Gastrocnemius medialis (tissue), 4 donors: Measurements from ENCODE around the gene ESRRG. TPM values are rescaled to one million over a fixed set of nuclear protein-coding genes. Genes with fewer than 3 reads are reported as not detected.

ENCODE experiments used
- ATAC-seq, 2 donors: fragments of 150-250 bp; one replicate each; pipeline ENCODE4 v1.9.1; 2016
- DNase-seq, 2 donors: peaks; one replicate each; pipeline ENCODE4 v3.0.0-alpha.2; 2019
- H3K27ac ChIP-seq, 4 donors: fragments of 200-600 bp; sonication (generic); 1 replicate in 1 of 4; 2 replicates in 3 of 4; pipeline ENCODE4 v1.5.1; 2016 to 2018; ENCODE audit warnings: mild to moderate bottlenecking in 2 of 4, moderate library complexity in 1 of 4
- H3K27me3 ChIP-seq, 3 donors: fragments of 200-600 bp; sonication (generic) in 2 of 3; 1 replicate in 1 of 3; 2 replicates in 2 of 3; pipeline versions ENCODE4 v1.5.1 to v1.6.0; 2016 to 2019; ENCODE audit warnings: mild to moderate bottlenecking in 1 of 3, moderate library complexity in 1 of 3
- H3K36me3 ChIP-seq, 2 donors: fragments of 200-600 bp; sonication (generic) in 1 of 2; one replicate each; pipeline ENCODE4 v1.5.1; 2017 to 2018
- H3K4me1 ChIP-seq, 2 donors: fragments of 200-600 bp; sonication (generic) in 1 of 2; one replicate each; pipeline ENCODE4 v1.5.1; 2016 to 2017; ENCODE audit warnings: mild to moderate bottlenecking in 2 of 2
- H3K4me3 ChIP-seq, 4 donors: fragments of 200-600 bp; sonication (generic) in 3 of 4; 1 replicate in 1 of 4; 2 replicates in 3 of 4; pipeline ENCODE4 v1.5.1; 2016 to 2019; ENCODE audit warnings: mild to moderate bottlenecking in 2 of 4
- H3K9me3 ChIP-seq, 3 donors: fragments of 200-600 bp; sonication (generic) in 2 of 3; 1 replicate in 1 of 3; 2 replicates in 2 of 3; pipeline ENCODE4 v1.5.1; 2016 to 2019
- CTCF ChIP-seq, 5 experiments: fragments of 450-650 bp in 3 of 5; fragments of 200-600 bp in 2 of 5; sonication (generic) in 2 of 5; IDR thresholded peaks in 4 of 5; conservative IDR thresholded peaks in 1 of 5; 1 replicate in 4 of 5; 2 replicates in 1 of 5; pipeline ENCODE4 v1.5.1; 2016 to 2019; ENCODE audit warnings: antibody characterized with exemption in 5 of 5, mild to moderate bottlenecking in 3 of 5, moderate library complexity in 3 of 5
- POLR2A ChIP-seq, 2 donors: fragments of 450-650 bp; IDR thresholded peaks; one replicate each; pipeline ENCODE4 v1.6.1; 2017; ENCODE audit warnings: antibody characterized with exemption in 2 of 2, mild to moderate bottlenecking in 2 of 2, moderate library complexity in 2 of 2
- in situ Hi-C, 4 donors: fragments of 200-750 bp; cut with MboI; loops; one replicate each; pipeline versions ENCODE4 v1.15.0 to v1.8.0; 2017; ENCODE audit warnings: low sequenced_read_pairs in 4 of 4
- intact Hi-C: fragments of 100-400 bp; cut with DNase I; formaldehyde crosslinking; loops from one replicate; pipeline ENCODE4 v1.15.1; 2023; ENCODE audit warnings: low total_unique reads
- total RNA-seq, 4 donors: library from RNA; depleted of rRNA; stranded (reverse); fragments of >200 nt; gene quantifications; one replicate each; pipeline versions ENCODE4 v1.1.0 to v1.2.3, GENCODE V29; 2016

ESRRG gene
- total RNA-seq, 4 donors from 2014 or later = 1.8 to 18.7 (median 2.4) TPM

DNA sequence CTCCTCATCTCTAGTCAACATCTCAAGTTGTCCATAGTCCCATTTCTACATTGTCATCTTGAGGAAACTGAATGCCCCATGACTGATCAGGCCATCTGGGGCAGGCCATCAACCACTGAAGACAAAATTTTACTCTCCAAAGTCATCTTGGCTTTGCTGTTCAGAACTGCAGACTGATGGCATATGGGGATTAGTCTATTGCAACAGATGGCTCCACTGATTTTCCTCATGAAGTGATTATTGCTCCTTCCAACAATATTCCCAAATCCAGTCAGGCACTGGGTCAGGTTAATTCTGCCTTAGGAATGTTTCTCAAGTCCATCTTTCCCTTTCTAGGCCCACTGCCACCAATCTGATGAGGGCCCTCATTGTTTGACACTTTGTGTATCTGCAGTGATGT is 101.7 kb downstream of the ESRRG start:
- H3K36me3 ChIP-seq = no peaks in the 10 kb centered on the region

GRCh38 chr1:216617081-216617875 is 106.0 kb downstream of the ESRRG start:
- Histone ChIP-seq H3K4me3 (no peak overlapping the region), H3K27me3 (no peaks in the 10 kb centered on the region), H3K9me3 (no peaks in the 10 kb centered on the region), H3K4me1 (peaks cover 19 to 38% of the 10 kb centered on the region in 2 donors), H3K36me3 (no peaks in the 10 kb centered on the region), H3K27ac (peak overlapping the region; percentile 66 to 84 (median 77))
- in situ Hi-C loops (no loop called here), intact Hi-C loops (loop anchor here (2.0 to 10.0 kb wide), 3 partner anchors 16 to 190 kb away; no protein-coding TSS in a partner anchor)
- no peak for DNase-seq
- peak; percentile 43 to 84 for ATAC-seq
- TF ChIP-seq POLR2A (IDR thresholded peaks at IDR 0.05) (peak in 1 of 2 donors; percentile 54), CTCF (IDR thresholded peaks at IDR 0.05 in 4 of 5, conservative IDR thresholded peaks at IDR 0.05 in 1 of 5) (no peak)

More for the DNA sequence above, 101.7 kb downstream of the ESRRG start:
- DNase-seq (no peak), ATAC-seq (no peak)
- H3K4me1 ChIP-seq = peaks cover 24 to 30% of the 10 kb centered on the region in 2 donors
- TF ChIP-seq POLR2A (IDR thresholded peaks at IDR 0.05) (no peak), CTCF (IDR thresholded peaks at IDR 0.05 in 4 of 5, conservative IDR thresholded peaks at IDR 0.05 in 1 of 5) (no peak)
- no peaks in the 10 kb centered on the region for H3K9me3 ChIP-seq
- no peak overlapping the region for H3K27ac ChIP-seq
- intact Hi-C loops (no loop called here), in situ Hi-C loops (no loop called here)
- no peak overlapping the region for H3K4me3 ChIP-seq
- H3K27me3 ChIP-seq = no peaks in the 10 kb centered on the region

- H3K27ac ChIP-seq = peak overlapping the region; percentile 66 to 84 (median 77)
- H3K9me3 ChIP-seq = no peaks in the 10 kb centered on the region
- TF ChIP-seq CTCF (IDR thresholded peaks at IDR 0.05 in 4 of 5, conservative IDR thresholded peaks at IDR 0.05 in 1 of 5) = no peak
- TF ChIP-seq POLR2A (IDR thresholded peaks at IDR 0.05) = no peak
- peak in 1 of 2 donors; percentile 20 for ATAC-seq
- in situ Hi-C loops (no loop called here), intact Hi-C loops (loop anchor here (2.0 to 10.0 kb wide), 3 partner anchors 16 to 191 kb away; no protein-coding TSS in a partner anchor)
- H3K36me3 ChIP-seq = no peaks in the 10 kb centered on the region
- no peak overlapping the region for H3K4me3 ChIP-seq
- no peaks in the 10 kb centered on the region for H3K27me3 ChIP-seq
- DNase-seq = no peak
- peaks cover 19 to 38% of the 10 kb centered on the region in 2 donors for H3K4me1 ChIP-seq
Observed at GRCh38 chr1:216616425-216616824, 106.8 kb downstream of the ESRRG start.

DNA sequence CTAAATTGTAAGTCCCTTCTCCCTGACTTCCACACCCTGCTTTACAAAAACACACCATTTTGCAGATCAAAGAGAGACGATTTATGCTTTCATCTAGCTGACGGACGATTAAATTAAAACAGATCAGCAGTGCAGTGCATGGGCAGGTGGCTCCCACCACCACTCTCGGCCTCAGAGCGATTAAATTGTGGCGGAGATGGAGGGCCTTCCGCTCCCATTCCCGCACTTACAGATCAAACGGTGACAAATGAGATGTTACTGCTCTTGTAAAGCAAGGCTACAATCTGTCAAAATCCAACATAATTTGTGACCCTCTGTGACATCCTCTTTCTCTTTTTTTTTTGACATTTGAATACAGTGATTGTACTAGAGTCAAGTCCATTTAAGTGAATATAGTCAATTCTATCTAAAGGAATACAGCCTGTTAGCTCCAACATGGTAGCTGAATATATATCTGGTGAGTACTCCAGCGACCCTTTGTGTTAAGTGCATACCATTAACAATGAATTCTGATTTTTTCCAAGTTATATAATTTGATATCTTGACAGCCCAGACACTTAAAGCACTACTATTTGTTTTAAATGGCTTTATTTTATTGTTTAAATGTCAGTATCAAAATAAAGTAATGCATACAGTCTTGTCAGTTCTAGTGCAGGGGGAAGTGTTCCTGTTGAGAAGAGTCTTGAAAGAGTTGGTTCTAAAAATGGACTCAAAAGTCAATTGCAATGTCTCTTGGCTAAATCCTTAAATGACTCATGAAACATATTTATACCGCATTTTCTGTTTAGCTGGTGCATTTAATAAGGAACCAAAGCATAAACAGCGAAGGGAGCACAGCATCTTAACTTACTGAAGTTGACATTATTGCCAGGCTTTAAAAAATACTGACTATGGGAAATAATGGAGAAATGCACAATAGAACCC is 109.0 kb downstream of the ESRRG start:
- H3K36me3 ChIP-seq = no peaks in the 10 kb centered on the region
- peak overlapping the region; percentile 40 to 84 (median 66) for H3K27ac ChIP-seq
- H3K4me3 ChIP-seq = no peak overlapping the region
- H3K9me3 ChIP-seq = no peaks in the 10 kb centered on the region
- no peak for DNase-seq
- intact Hi-C loops = loop anchor here (10.0 kb wide), 1 partner anchor 51 kb away; no protein-coding TSS in a partner anchor
- H3K27me3 ChIP-seq = no peaks in the 10 kb centered on the region
- in situ Hi-C loops = no loop called here
- peaks cover 19 to 38% of the 10 kb centered on the region in 2 donors for H3K4me1 ChIP-seq
- peak; percentile 71 to 94 for ATAC-seq
- TF ChIP-seq POLR2A (IDR thresholded peaks at IDR 0.05) (no peak), CTCF (IDR thresholded peaks at IDR 0.05 in 4 of 5, conservative IDR thresholded peaks at IDR 0.05 in 1 of 5) (no peak)
